GM19351 (cell line): ENCODE measurements around the gene TP53I11.

Experiments used
- ATAC-seq: cut with Tn5 transposase; IDR thresholded peaks from one replicate; pipeline ENCODE4 v1.9.1; 2021; ENCODE audit warnings: mild to moderate bottlenecking, moderate library complexity; ENCODE audit not compliant: unreplicated experiment

Gene TP53I11

GRCh38 chr11:44889266-44889665 lies 61.4 kb downstream of the TP53I11 start:
- ATAC-seq, result no peak

- ATAC-seq, result no peak
Measured at GRCh38 chr11:44887636-44888035, 63.0 kb downstream of the TP53I11 start.

GRCh38 chr11:44886790-44887140 lies 63.9 kb downstream of the TP53I11 start:
- no peak for ATAC-seq

GRCh38 chr11:44885919-44886789 lies 64.5 kb downstream of the TP53I11 start:
- no peak for ATAC-seq

GRCh38 chr11:44885065-44885810 lies 65.4 kb downstream of the TP53I11 start:
- no peak for ATAC-seq

GRCh38 chr11:44884056-44884455 lies 66.6 kb downstream of the TP53I11 start:
- no peak for ATAC-seq

GRCh38 chr11:44883277-44883676 lies 67.4 kb downstream of the TP53I11 start:
- ATAC-seq, result peak; percentile 79
